PFSK-1 (cell line): ENCODE measurements around the gene DEFB115.

ENCODE experiments used
- FOXP2 ChIP-seq: optimal IDR thresholded peaks from 2 replicates; pipeline ENCODE3; 2011; ENCODE audit warnings: borderline replicate concordance, control low read depth, inconsistent platforms; ENCODE audit not compliant: insufficient read depth; ENCODE audit errors: extremely low read length, extremely low read depth
- POLR2AphosphoS5 ChIP-seq: IDR thresholded peaks from 2 replicates; pipeline ENCODE4 v1.6.1; 2012; ENCODE audit warnings: low read depth, mild to moderate bottlenecking, control low read depth, low read length, moderate library complexity
- SIN3A ChIP-seq: IDR thresholded peaks from 2 replicates; pipeline ENCODE4 v1.6.1; 2012; ENCODE audit warnings: mild to moderate bottlenecking, low read length, moderate library complexity, borderline replicate concordance; ENCODE audit not compliant: insufficient read depth
- TAF1 ChIP-seq: IDR thresholded peaks from 2 replicates; pipeline ENCODE4 v1.6.1; 2012; ENCODE audit warnings: low read length, control low read depth, borderline replicate concordance; ENCODE audit not compliant: insufficient read depth
- TF ChIP-seq, protein P1 (sequence below), 2 experiments: IDR thresholded peaks; 2 replicates each; pipeline versions ENCODE4 v1.6.1 to v1.8.0; 2011 to 2012; ENCODE audit warnings: low read depth in 2 of 2, low read length in 2 of 2, control low read depth in 1 of 2, inconsistent platforms in 1 of 2, mild to moderate bottlenecking in 1 of 2, moderate library complexity in 1 of 2; ENCODE audit not compliant: insufficient read depth in 1 of 2

DNA sequence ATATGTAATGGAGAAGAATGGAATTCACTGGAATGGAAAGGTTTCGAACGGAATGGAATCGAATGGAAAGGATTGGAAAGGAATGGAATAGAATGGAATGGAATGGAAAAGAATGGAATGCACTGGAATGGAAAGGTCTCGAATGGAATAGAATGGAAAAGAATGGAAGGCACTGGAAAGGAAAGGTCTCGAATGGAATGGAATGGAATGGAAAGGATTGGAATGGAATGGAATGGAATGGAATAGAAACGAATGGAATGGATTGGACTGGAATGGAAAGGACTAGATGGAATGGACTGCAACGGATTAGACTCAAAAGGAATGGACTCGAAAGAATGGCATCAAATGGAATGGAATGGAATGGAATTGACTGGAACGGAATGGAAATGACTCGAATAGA lies 20.5 kb upstream of the DEFB115 start:
- no peak for TF ChIP-seq TAF1
- TF ChIP-seq SIN3A = no peak
- TF ChIP-seq POLR2AphosphoS5 = no peak
- TF ChIP-seq, protein P1, sequence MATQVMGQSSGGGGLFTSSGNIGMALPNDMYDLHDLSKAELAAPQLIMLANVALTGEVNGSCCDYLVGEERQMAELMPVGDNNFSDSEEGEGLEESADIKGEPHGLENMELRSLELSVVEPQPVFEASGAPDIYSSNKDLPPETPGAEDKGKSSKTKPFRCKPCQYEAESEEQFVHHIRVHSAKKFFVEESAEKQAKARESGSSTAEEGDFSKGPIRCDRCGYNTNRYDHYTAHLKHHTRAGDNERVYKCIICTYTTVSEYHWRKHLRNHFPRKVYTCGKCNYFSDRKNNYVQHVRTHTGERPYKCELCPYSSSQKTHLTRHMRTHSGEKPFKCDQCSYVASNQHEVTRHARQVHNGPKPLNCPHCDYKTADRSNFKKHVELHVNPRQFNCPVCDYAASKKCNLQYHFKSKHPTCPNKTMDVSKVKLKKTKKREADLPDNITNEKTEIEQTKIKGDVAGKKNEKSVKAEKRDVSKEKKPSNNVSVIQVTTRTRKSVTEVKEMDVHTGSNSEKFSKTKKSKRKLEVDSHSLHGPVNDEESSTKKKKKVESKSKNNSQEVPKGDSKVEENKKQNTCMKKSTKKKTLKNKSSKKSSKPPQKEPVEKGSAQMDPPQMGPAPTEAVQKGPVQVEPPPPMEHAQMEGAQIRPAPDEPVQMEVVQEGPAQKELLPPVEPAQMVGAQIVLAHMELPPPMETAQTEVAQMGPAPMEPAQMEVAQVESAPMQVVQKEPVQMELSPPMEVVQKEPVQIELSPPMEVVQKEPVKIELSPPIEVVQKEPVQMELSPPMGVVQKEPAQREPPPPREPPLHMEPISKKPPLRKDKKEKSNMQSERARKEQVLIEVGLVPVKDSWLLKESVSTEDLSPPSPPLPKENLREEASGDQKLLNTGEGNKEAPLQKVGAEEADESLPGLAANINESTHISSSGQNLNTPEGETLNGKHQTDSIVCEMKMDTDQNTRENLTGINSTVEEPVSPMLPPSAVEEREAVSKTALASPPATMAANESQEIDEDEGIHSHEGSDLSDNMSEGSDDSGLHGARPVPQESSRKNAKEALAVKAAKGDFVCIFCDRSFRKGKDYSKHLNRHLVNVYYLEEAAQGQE (IDR thresholded peaks at IDR 0.05; ENCODE audit: insufficient read depth in 1 of 2, low read depth in 2 of 2, low read length in 2 of 2) = no peak
- TF ChIP-seq FOXP2 = no peak
